Endothelial cell of umbilical vein (primary cell): ENCODE data around the gene DTWD2. TPM values are rescaled to one million over a fixed set of nuclear protein-coding genes. Genes with fewer than 3 reads are reported as not detected.

ENCODE experiments used
- BruUV-seq: library from RNA; stranded (reverse); fragments of 400-500 nt; replicated peaks from 2 replicates; lab custom pipeline; 2021; lab: Mats Ljungman, UMichigan
- CTCF ChIA-PET: fragments of 300-600, 350-600 bp; sonication (Branson Sonifier 250); formaldehyde crosslinking; loops from one replicate; lab custom pipeline; 2021; ENCODE audit warnings: antibody characterized with exemption, inconsistent platforms; lab: Charles Lee
- POLR2A ChIA-PET: fragments of 300-600, 350-600 bp; sonication (Branson Sonifier 250); formaldehyde crosslinking; loops from one replicate; lab custom pipeline; 2021; ENCODE audit warnings: antibody characterized with exemption, inconsistent platforms; lab: Charles Lee
- DNase-seq: peaks from one replicate; pipeline ENCODE4 v3.0.0-alpha.2; 2011; ENCODE audit warnings: low read depth, low spot score
- FAIRE-seq: peaks from 2 replicates; lab custom pipeline; 2011; peaks lifted over from hg19 to GRCh38; lab: Jason Lieb, UNC
- H2AFZ ChIP-seq: 2 replicates; pipeline ENCODE4 v1.6.0; 2012; ENCODE audit warnings: low read depth, low read length, control low read depth, inconsistent platforms
- H3K27ac ChIP-seq: 2 replicates; pipeline ENCODE4 v1.5.1; 2011; ENCODE audit warnings: low read depth, mild to moderate bottlenecking, control low read depth, low read length, moderate library complexity; ENCODE audit not compliant: insufficient read depth
- H3K27me3 ChIP-seq, 2 experiments: 2 replicates each; pipeline versions ENCODE4 v1.6.0 to v1.6.1; 2011; ENCODE audit warnings: low read length in 2 of 2, mixed read lengths in 1 of 2; ENCODE audit not compliant: control insufficient read depth in 2 of 2, insufficient read depth in 2 of 2
- H3K36me3 ChIP-seq, 2 experiments: 2 replicates in 1 of 2; 3 replicates in 1 of 2; pipeline ENCODE4 v1.5.1; 2011; ENCODE audit warnings: low read length in 2 of 2, mild to moderate bottlenecking in 1 of 2, moderate library complexity in 1 of 2; ENCODE audit not compliant: control insufficient read depth in 2 of 2, insufficient read depth in 2 of 2; ENCODE audit errors: extremely low read depth in 1 of 2
- H3K4me1 ChIP-seq: 3 replicates; pipeline ENCODE4 v1.5.1; 2011; ENCODE audit warnings: mild to moderate bottlenecking, low read length; ENCODE audit not compliant: control insufficient read depth, insufficient read depth; ENCODE audit errors: extremely low read depth
- H3K4me2 ChIP-seq: 2 replicates; pipeline ENCODE4 v1.6.1; 2011; ENCODE audit warnings: low read length, control low read depth, mixed read lengths; ENCODE audit not compliant: insufficient read depth
- H3K4me3 ChIP-seq, 3 experiments: fragments of 200-600 bp in 1 of 3; sonication (generic), shearing (Covaris generic) in 1 of 3; replicated peaks in 1 of 3; 2 replicates each; pipeline ENCODE4 v1.5.1; 2011 to 2016; ENCODE audit warnings: control low read depth in 3 of 3, low read length in 3 of 3, mild to moderate bottlenecking in 2 of 3, inconsistent platforms in 1 of 3, low read depth in 1 of 3, moderate library complexity in 1 of 3; ENCODE audit not compliant: insufficient read depth in 1 of 3
- H3K79me2 ChIP-seq: 2 replicates; pipeline ENCODE4 v1.6.0; 2012; ENCODE audit warnings: low read length, inconsistent platforms; ENCODE audit not compliant: control insufficient read depth, insufficient read depth
- H3K9ac ChIP-seq: replicated peaks from 2 replicates; pipeline ENCODE3; 2011; ENCODE audit warnings: low read length, control low read depth; ENCODE audit not compliant: insufficient read depth; ENCODE audit errors: extremely low read depth
- H3K9me1 ChIP-seq: replicated peaks from 3 replicates; pipeline ENCODE4 v1.6.0; 2011; ENCODE audit warnings: mild to moderate bottlenecking, low read length; ENCODE audit not compliant: control insufficient read depth, insufficient read depth; ENCODE audit errors: extremely low read depth
- H3K9me3 ChIP-seq: replicated peaks from 2 replicates; pipeline ENCODE4 v1.5.1; 2012; ENCODE audit warnings: low read length, inconsistent platforms; ENCODE audit not compliant: control insufficient read depth, insufficient read depth
- H4K20me1 ChIP-seq: replicated peaks from 2 replicates; pipeline ENCODE3; 2011; ENCODE audit warnings: mild to moderate bottlenecking, low read length; ENCODE audit not compliant: control insufficient read depth, insufficient read depth; ENCODE audit errors: extremely low read depth
- EZH2 ChIP-seq: IDR thresholded peaks from 2 replicates; pipeline ENCODE4 v1.6.1; 2012; ENCODE audit warnings: borderline replicate concordance, low read depth, mild to moderate bottlenecking, moderate library complexity, low read length, inconsistent platforms; ENCODE audit not compliant: severe bottlenecking
- FOS ChIP-seq: IDR thresholded peaks from 2 replicates; pipeline ENCODE4 v1.6.1; 2011; ENCODE audit warnings: mild to moderate bottlenecking, low read length, moderate library complexity, borderline replicate concordance; ENCODE audit not compliant: insufficient read depth
- GATA2 ChIP-seq: IDR thresholded peaks from 2 replicates; pipeline ENCODE4 v1.7.0; 2011; ENCODE audit warnings: low read depth, mild to moderate bottlenecking, moderate library complexity, mixed read lengths, low read length; ENCODE audit not compliant: insufficient read length, insufficient read depth
- JUN ChIP-seq: IDR thresholded peaks from 2 replicates; pipeline ENCODE4 v1.6.1; 2011; ENCODE audit warnings: borderline replicate concordance, low read depth; ENCODE audit not compliant: insufficient read length, insufficient read depth
- MYC ChIP-seq: IDR thresholded peaks from one replicate; pipeline ENCODE4 v1.6.1; 2011; ENCODE audit warnings: mild to moderate bottlenecking, low read depth, low read length
- POLR2A ChIP-seq: IDR thresholded peaks from 2 replicates; pipeline ENCODE4 v1.6.1; 2012; ENCODE audit warnings: low read depth, mild to moderate bottlenecking, control low read depth, low read length
- POLR2AphosphoS5 ChIP-seq: IDR thresholded peaks from 2 replicates; pipeline ENCODE4 v1.6.1; 2012; ENCODE audit warnings: low read depth, mild to moderate bottlenecking, control low read depth, low read length, moderate library complexity; ENCODE audit not compliant: insufficient read depth
- dilution Hi-C: fragments of 300-500 bp; cut with MboI; formaldehyde crosslinking; loops from one replicate; pipeline ENCODE4 v1.15.0; 2019; ENCODE audit warnings: low sequenced_read_pairs; ENCODE audit not compliant: extremely low pct_ligation_motif_present
- intact Hi-C: fragments of 100-400 bp; cut with micrococcal nuclease; formaldehyde crosslinking; loops from one replicate; pipeline ENCODE4 v1.10.0; 2022
- polyA plus RNA-seq, 4 experiments: library from polyadenylated mRNA; depleted of rRNA in 3 of 4; stranded (reverse) in 3 of 4; unstranded in 1 of 4; fragments of >200 nt; gene quantifications; 2 replicates each; pipeline versions ENCODE4 v1.2.1 to v1.2.3, GENCODE V29; 2011 to 2012; ENCODE audit warnings: missing spikeins in 1 of 4
- total RNA-seq: library from RNA; stranded (reverse); gene quantifications from 2 replicates; pipeline ENCODE4 v1.2.3, GENCODE V29; 2021
- TF ChIP-seq, protein P1 (sequence below): IDR thresholded peaks from 2 replicates; pipeline ENCODE4 v1.6.1; 2011; ENCODE audit not compliant: insufficient read depth, insufficient read length
- TF ChIP-seq, protein P2 (sequence below), 2 donors: IDR thresholded peaks; 1 replicate in 1 of 2; 2 replicates in 1 of 2; pipeline ENCODE4 v1.5.1; 2011; ENCODE audit warnings: low read length in 2 of 2, mild to moderate bottlenecking in 2 of 2, moderate library complexity in 2 of 2, control low read depth in 1 of 2, inconsistent platforms in 1 of 2, low read depth in 1 of 2; ENCODE audit not compliant: insufficient read depth in 1 of 2; ENCODE audit errors: extremely low read depth in 1 of 2

Gene DTWD2
- total and polyA plus RNA-seq, 2 donors (not counting 3 experiments of a cell fraction or from before 2014, with no cell fraction given): 0.99 to 1.1 TPM

DNA sequence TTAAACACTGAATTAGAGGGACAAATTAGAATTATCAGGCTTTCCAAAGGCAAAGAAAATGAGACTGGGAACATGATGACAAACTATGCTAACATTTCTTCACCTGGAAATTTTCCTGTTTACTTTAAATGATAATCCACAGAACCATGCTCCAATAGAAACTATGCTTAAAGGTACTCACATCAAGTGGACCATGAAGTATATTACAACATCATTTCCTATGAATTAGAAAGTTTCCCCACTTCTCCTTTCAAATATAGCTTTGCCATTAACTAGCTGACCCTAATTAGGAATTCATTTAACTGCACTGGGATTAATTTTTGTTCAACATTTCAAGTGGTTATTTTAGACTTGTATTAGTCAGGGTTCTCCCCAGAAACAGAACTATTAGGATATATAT is 81.4 kb downstream of the DTWD2 start:
- no peak for DNase-seq
- H3K9me1 ChIP-seq: no peaks in the 10 kb centered on the region
- no peaks in the 10 kb centered on the region for H3K36me3 ChIP-seq
- no peak overlapping the region for H3K4me2 ChIP-seq
- H4K20me1 ChIP-seq: no peaks in the 10 kb centered on the region
- no TSS peak for BruUV-seq
- no peaks in the 10 kb centered on the region for H3K4me1 ChIP-seq
- no peak overlapping the region for H3K27ac ChIP-seq
- CTCF ChIA-PET: no interaction called here
- H2AFZ ChIP-seq: no peak overlapping the region
- no peak for FAIRE-seq
- H3K4me3 ChIP-seq: no peak overlapping the region
- intact Hi-C loops: no loop called here
- dilution Hi-C loops: no loop called here
- no peaks in the 10 kb centered on the region for H3K9me3 ChIP-seq
- POLR2A ChIA-PET: no interaction called here
- TF ChIP-seq POLR2A (no peak), EZH2 (no peak), FOS (no peak), JUN (no peak), POLR2AphosphoS5 (no peak)
- no peak overlapping the region for H3K9ac ChIP-seq
- H3K79me2 ChIP-seq: no peaks in the 10 kb centered on the region
- H3K27me3 ChIP-seq: no peaks in the 10 kb centered on the region

DNA sequence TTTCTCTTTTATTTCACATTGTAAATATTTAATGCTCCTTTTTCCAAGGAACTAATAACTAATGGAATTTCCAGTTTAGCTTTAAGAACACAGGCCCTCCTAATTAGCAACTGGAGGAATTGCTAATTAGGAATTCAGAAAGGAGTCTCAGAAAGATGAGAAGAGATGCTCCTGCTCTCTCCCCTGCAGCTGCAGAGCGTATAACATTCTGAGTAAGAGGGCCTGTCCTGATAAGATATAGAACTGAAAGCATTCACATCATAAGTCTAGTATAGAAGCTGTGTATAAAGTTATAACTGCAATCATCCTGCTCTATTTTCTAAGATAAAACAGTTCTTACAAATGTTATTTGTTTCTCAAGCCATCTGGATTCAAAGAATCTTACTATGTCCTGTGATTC is 83.2 kb downstream of the DTWD2 start:
- CTCF ChIA-PET: no interaction called here
- dilution Hi-C loops (no loop called here), intact Hi-C loops (no loop called here)
- H3K79me2 ChIP-seq: no peaks in the 10 kb centered on the region
- POLR2A ChIA-PET: no interaction called here
- FAIRE-seq (no peak), DNase-seq (no peak)
- no peaks in the 10 kb centered on the region for H3K27me3 ChIP-seq
- TF ChIP-seq POLR2A (no peak), EZH2 (no peak), POLR2AphosphoS5 (no peak), FOS (no peak), GATA2 (no peak), JUN (no peak), MYC (no peak)
- TF ChIP-seq, protein P1, sequence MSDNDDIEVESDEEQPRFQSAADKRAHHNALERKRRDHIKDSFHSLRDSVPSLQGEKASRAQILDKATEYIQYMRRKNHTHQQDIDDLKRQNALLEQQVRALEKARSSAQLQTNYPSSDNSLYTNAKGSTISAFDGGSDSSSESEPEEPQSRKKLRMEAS: no peak
- TF ChIP-seq, protein P2, sequence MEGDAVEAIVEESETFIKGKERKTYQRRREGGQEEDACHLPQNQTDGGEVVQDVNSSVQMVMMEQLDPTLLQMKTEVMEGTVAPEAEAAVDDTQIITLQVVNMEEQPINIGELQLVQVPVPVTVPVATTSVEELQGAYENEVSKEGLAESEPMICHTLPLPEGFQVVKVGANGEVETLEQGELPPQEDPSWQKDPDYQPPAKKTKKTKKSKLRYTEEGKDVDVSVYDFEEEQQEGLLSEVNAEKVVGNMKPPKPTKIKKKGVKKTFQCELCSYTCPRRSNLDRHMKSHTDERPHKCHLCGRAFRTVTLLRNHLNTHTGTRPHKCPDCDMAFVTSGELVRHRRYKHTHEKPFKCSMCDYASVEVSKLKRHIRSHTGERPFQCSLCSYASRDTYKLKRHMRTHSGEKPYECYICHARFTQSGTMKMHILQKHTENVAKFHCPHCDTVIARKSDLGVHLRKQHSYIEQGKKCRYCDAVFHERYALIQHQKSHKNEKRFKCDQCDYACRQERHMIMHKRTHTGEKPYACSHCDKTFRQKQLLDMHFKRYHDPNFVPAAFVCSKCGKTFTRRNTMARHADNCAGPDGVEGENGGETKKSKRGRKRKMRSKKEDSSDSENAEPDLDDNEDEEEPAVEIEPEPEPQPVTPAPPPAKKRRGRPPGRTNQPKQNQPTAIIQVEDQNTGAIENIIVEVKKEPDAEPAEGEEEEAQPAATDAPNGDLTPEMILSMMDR (IDR thresholded peaks at IDR 0.05; ENCODE audit: extremely low read depth in 1 of 2, insufficient read depth in 1 of 2, low read depth in 1 of 2, low read length in 2 of 2): no peak
- no TSS peak for BruUV-seq
- no peaks in the 10 kb centered on the region for H3K36me3 ChIP-seq
- no peak overlapping the region for H3K4me3 ChIP-seq
- H2AFZ ChIP-seq: no peak overlapping the region
- H3K9me1 ChIP-seq: no peaks in the 10 kb centered on the region
- no peak overlapping the region for H3K4me2 ChIP-seq
- no peaks in the 10 kb centered on the region for H3K4me1 ChIP-seq
- no peak overlapping the region for H3K27ac ChIP-seq
- no peaks in the 10 kb centered on the region for H4K20me1 ChIP-seq
- H3K9ac ChIP-seq: no peak overlapping the region
- H3K9me3 ChIP-seq: no peaks in the 10 kb centered on the region
